ENCODE results near the gene MEF2A.
"Not testable (repeated sequence)": the region's sequence is repeated elsewhere in the genome, so short reads cannot be mapped to it uniquely, and the experiment has no call there.

Gene MEF2A

GRCh38 chr15:99651023-99651807 is 85.4 kb downstream of the MEF2A start:
- TF ChIP-seq CTCF (IDR thresholded peaks at IDR 0.05; ENCODE audit: control insufficient read depth, extremely low read depth, insufficient read depth), result no peak
- H3K4me3 ChIP-seq (ENCODE audit: low read depth, low read length), result no peak overlapping the region
- no peak for DNase-seq (ENCODE audit: low read depth)

DNA sequence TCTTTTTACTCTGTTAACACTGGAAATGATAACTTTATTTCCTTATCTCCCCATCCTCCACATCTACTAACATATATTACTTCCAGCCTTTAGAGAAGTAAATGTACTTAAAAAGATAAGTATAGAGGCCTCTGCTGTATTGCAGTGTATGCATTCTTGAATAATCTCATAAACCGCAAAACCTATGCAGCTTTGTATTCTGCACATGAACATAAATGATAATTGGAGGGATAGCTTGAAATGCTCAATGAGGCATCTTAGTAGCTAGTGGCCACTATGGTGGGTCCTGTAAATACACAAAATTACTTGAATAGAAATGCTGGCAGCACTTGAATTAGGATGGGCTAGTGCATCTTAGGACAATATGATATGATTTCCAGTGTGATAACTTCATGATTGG is 90.4 kb downstream of the MEF2A start:
- no peak for TF ChIP-seq CTCF (IDR thresholded peaks at IDR 0.05; ENCODE audit: control insufficient read depth, extremely low read depth, insufficient read depth)
- DNase-seq (ENCODE audit: low read depth), result no peak
- no peak overlapping the region for H3K4me3 ChIP-seq (ENCODE audit: low read depth, low read length)

GRCh38 chr15:99657996-99658395 is 92.2 kb downstream of the MEF2A start:
- DNase-seq (ENCODE audit: low read depth), result no peak
- TF ChIP-seq CTCF (IDR thresholded peaks at IDR 0.05; ENCODE audit: control insufficient read depth, extremely low read depth, insufficient read depth), result no peak
- no peak overlapping the region for H3K4me3 ChIP-seq (ENCODE audit: low read depth, low read length)

DNA sequence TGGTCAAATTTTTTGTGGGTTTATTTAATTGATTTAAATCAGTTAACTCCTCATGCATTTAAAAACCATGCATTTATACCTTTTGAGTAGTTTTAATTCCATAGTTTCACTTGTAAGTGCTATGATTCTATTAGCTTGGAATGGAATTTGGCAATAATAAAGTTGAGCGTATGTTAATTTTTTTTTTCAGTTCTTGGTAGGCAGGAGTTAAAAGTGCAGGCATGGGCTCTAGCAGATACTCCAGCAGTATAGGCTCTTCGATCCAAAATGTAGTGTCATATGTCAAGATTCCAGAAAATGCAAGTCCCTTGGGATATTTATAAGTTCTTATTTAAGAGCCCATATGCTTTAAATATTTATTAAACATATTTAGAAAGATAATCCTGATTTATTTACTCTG is 97.1 kb downstream of the MEF2A start:
- peak; percentile 42 for DNase-seq (ENCODE audit: low read depth)
- no peak for TF ChIP-seq CTCF (IDR thresholded peaks at IDR 0.05; ENCODE audit: control insufficient read depth, extremely low read depth, insufficient read depth)
- no peak overlapping the region for H3K4me3 ChIP-seq (ENCODE audit: low read depth, low read length)

DNA sequence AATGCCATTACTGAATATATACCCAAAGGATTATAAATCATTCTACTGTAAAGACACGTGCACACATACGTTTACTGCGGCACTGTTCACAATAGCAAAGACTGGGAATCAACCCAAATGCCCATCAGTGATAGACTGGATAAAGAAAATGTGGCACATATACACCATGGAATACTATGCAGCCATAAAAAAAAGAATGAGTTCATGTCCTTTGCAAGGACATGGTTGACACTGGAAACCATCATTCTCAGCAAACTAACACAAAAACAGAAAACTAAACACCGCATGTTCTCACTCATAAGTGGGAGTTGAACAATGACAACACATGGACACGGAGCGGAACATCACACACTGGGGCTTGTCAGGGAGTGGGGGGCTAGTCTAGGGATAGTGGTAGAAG is 100.3 kb downstream of the MEF2A start:
- H3K4me3 ChIP-seq (ENCODE audit: low read depth, low read length); DNase-seq (ENCODE audit: low read depth): not testable (repeated sequence)

DNA sequence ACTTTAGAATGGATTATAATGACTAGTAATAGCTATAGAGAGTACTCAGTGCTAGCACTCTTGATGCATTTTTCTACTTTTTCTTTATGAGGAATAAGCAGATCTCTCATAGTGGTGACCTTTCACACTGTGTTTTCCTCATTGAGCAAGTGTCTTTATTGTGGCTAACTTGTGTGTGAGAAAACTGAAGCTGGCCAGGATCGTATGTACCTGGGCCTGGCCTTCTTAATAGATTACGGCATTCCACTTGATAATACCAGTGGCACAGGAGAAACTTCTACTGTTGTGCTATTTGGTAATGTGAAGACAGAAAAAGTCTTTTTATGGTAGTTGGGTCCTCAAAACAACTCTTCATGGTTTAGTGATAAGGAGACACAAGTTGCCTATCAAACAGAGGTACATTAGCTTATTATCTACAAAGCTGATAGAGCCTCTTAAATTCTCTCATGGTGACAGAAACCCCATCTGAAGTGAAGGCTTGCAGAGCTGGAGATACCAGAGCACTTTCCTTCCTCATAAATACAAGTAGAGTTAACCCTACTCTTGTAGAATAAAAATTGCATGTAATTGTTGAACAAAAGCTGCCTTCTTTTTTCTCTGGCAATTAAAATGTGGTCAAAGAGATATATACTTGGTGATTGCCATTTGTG is 102.9 kb downstream of the MEF2A start:
- DNase-seq (ENCODE audit: low read depth), result no peak
- TF ChIP-seq CTCF (IDR thresholded peaks at IDR 0.05; ENCODE audit: control insufficient read depth, extremely low read depth, insufficient read depth), result no peak
- no peak overlapping the region for H3K4me3 ChIP-seq (ENCODE audit: low read depth, low read length)

DNA sequence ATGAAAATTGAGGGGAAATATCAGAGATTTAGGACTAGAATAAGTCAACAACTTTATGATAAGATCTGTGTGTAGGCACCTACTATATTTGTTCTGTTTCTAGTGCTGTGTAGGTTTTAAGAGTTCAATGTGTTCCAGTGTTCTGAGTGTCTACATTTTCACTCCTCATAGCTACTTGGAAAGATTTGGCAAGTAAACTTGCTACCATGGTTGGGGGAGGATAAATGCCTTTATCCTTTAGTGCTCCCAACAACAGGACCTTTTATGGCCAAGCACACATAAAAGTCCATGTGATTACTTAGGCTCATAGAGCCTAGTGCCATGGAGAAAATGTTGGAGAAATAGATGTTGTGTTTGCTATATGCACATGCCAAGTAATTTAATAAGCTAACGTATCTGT is 103.5 kb downstream of the MEF2A start:
- no peak for TF ChIP-seq CTCF (IDR thresholded peaks at IDR 0.05; ENCODE audit: control insufficient read depth, extremely low read depth, insufficient read depth)
- no peak overlapping the region for H3K4me3 ChIP-seq (ENCODE audit: low read depth, low read length)
- DNase-seq (ENCODE audit: low read depth), result peak; percentile 87

Data from LNCaP clone FGC (cell line).